Neural cell (in vitro differentiated cells): Measurements from ENCODE around the gene STK32A.

ENCODE experiments used
- CTCF ChIP-seq: fragments of 450-650 bp; IDR thresholded peaks from 2 replicates; pipeline ENCODE4 v1.5.1; 2014; ENCODE audit warnings: antibody characterized with exemption, mild to moderate bottlenecking, moderate library complexity; ENCODE audit not compliant: poor library complexity, severe bottlenecking
- EP300 ChIP-seq: fragments of 450-650 bp; conservative IDR thresholded peaks from 2 replicates; pipeline ENCODE4 v1.6.1; 2014; ENCODE audit warnings: antibody characterized with exemption, mild to moderate bottlenecking, moderate library complexity; ENCODE audit not compliant: poor library complexity, severe bottlenecking
- EZH2 ChIP-seq: fragments of 200-600, 300-800 bp; shearing (Covaris generic), sonication (generic); IDR thresholded peaks from 2 replicates; pipeline ENCODE4 v1.6.1; 2014; ENCODE audit warnings: antibody characterized with exemption, low read length, borderline replicate concordance, mild to moderate bottlenecking; ENCODE audit not compliant: insufficient read depth, poor library complexity, severe bottlenecking
- MXI1 ChIP-seq: fragments of 450-650 bp; conservative IDR thresholded peaks from 2 replicates; pipeline ENCODE4 v1.6.1; 2014; ENCODE audit warnings: antibody characterized with exemption, mild to moderate bottlenecking; ENCODE audit not compliant: poor library complexity, severe bottlenecking
- POLR2AphosphoS5 ChIP-seq: IDR thresholded peaks from 2 replicates; pipeline ENCODE4 v1.6.1; 2012
- REST ChIP-seq: IDR thresholded peaks from 2 replicates; pipeline ENCODE4 v1.6.1; 2012; ENCODE audit warnings: borderline replicate concordance
- SMC3 ChIP-seq: fragments of 450-650 bp; conservative IDR thresholded peaks from 2 replicates; pipeline ENCODE4 v1.6.1; 2014; ENCODE audit warnings: antibody characterized with exemption, mild to moderate bottlenecking, moderate library complexity; ENCODE audit not compliant: poor library complexity
- TAF1 ChIP-seq: IDR thresholded peaks from 2 replicates; pipeline ENCODE4 v1.6.1; 2012; ENCODE audit warnings: low read depth

- no peak for TF ChIP-seq TAF1
- TF ChIP-seq POLR2AphosphoS5 = no peak
- TF ChIP-seq EZH2 = no peak
- no peak for TF ChIP-seq CTCF
- no peak for TF ChIP-seq MXI1
- TF ChIP-seq REST = no peak
- TF ChIP-seq SMC3 = no peak
- TF ChIP-seq EP300 = no peak
Observed at GRCh38 chr5:147359101-147359500, 124.3 kb downstream of the STK32A start.
